Measurements from ENCODE around the gene HAPLN1.
"Not testable (repeated sequence)": the region's sequence is repeated elsewhere in the genome, so short reads cannot be mapped to it uniquely, and the experiment has no call there.

Gene HAPLN1

GRCh38 chr5:83750749-83751148 is 30.1 kb upstream of the HAPLN1 start:
- DNase-seq (ENCODE audit: low read depth in 2 of 2): no peak
- no peak overlapping the region for H3K4me3 ChIP-seq (replicated peaks in 1 of 2; ENCODE audit: low read depth in 2 of 2, low read length in 2 of 2)
- TF ChIP-seq CTCF (IDR thresholded peaks at IDR 0.05; ENCODE audit: low read depth, low read length): no peak

GRCh38 chr5:83745816-83746215 is 25.2 kb upstream of the HAPLN1 start:
- H3K4me3 ChIP-seq (replicated peaks in 1 of 2; ENCODE audit: low read depth in 2 of 2, low read length in 2 of 2): no peak overlapping the region
- no peak for TF ChIP-seq CTCF (IDR thresholded peaks at IDR 0.05; ENCODE audit: low read depth, low read length)
- peak in 1 of 2 donors; percentile 6 for DNase-seq (ENCODE audit: low read depth in 2 of 2)

GRCh38 chr5:83744821-83745220 is 24.2 kb upstream of the HAPLN1 start:
- DNase-seq (ENCODE audit: low read depth in 2 of 2): peak in 1 of 2 donors; percentile 36
- no peak for TF ChIP-seq CTCF (IDR thresholded peaks at IDR 0.05; ENCODE audit: low read depth, low read length)
- no peak overlapping the region for H3K4me3 ChIP-seq (replicated peaks in 1 of 2; ENCODE audit: low read depth in 2 of 2, low read length in 2 of 2)

- H3K4me3 ChIP-seq (replicated peaks in 1 of 2; ENCODE audit: low read depth in 2 of 2, low read length in 2 of 2): no peak overlapping the region
- DNase-seq (ENCODE audit: low read depth in 2 of 2): no peak
- no peak for TF ChIP-seq CTCF (IDR thresholded peaks at IDR 0.05; ENCODE audit: low read depth, low read length)
Measured at GRCh38 chr5:83742089-83742488, 21.4 kb upstream of the HAPLN1 start.

GRCh38 chr5:83741571-83741970 is 20.9 kb upstream of the HAPLN1 start:
- H3K4me3 ChIP-seq (replicated peaks in 1 of 2; ENCODE audit: low read depth in 2 of 2, low read length in 2 of 2): no peak overlapping the region
- DNase-seq (ENCODE audit: low read depth in 2 of 2): no peak
- TF ChIP-seq CTCF (IDR thresholded peaks at IDR 0.05; ENCODE audit: low read depth, low read length): no peak

GRCh38 chr5:83740741-83741140 is 20.1 kb upstream of the HAPLN1 start:
- no peak overlapping the region for H3K4me3 ChIP-seq (replicated peaks in 1 of 2; ENCODE audit: low read depth in 2 of 2, low read length in 2 of 2)
- TF ChIP-seq CTCF (IDR thresholded peaks at IDR 0.05; ENCODE audit: low read depth, low read length): no peak
- DNase-seq (ENCODE audit: low read depth in 2 of 2): no peak

GRCh38 chr5:83736169-83736568 is 15.5 kb upstream of the HAPLN1 start:
- not testable (repeated sequence) for DNase-seq (ENCODE audit: low read depth in 2 of 2); H3K4me3 ChIP-seq (replicated peaks in 1 of 2; ENCODE audit: low read depth in 2 of 2, low read length in 2 of 2)

- H3K4me3 ChIP-seq (replicated peaks in 1 of 2; ENCODE audit: low read depth in 2 of 2, low read length in 2 of 2); DNase-seq (ENCODE audit: low read depth in 2 of 2): not testable (repeated sequence)
Measured at GRCh38 chr5:83735058-83735457, 14.4 kb upstream of the HAPLN1 start.
